WTC11 (cell line): ENCODE measurements around the gene MOV10L1. TPM values are rescaled to one million over a fixed set of nuclear protein-coding genes. Genes with fewer than 3 reads are reported as not detected.
A peak's percentile ranks its signal among the peaks of the same experiment; 100 is the strongest.

Source experiments
- ATAC-seq: fragments of 200-7000 bp; cut with Tn5 transposase; 2 replicates; pipeline ENCODE4 v1.10.0; 2021; ENCODE audit warnings: mild to moderate bottlenecking, moderate library complexity
- CTCF ChIA-PET: fragments of 300-600 bp; sonication (Branson Sonifier 250); formaldehyde crosslinking; loops from one replicate; lab custom pipeline; 2021; ENCODE audit warnings: antibody characterized with exemption; lab: Charles Lee
- POLR2A ChIA-PET: fragments of 350-600 bp; sonication (Branson Sonifier 250); formaldehyde crosslinking; loops from one replicate; lab custom pipeline; 2021; ENCODE audit warnings: antibody characterized with exemption; lab: Charles Lee
- DNase-seq: peaks from one replicate; pipeline ENCODE4 v3.0.0; 2021; ENCODE audit warnings: low spot score
- H3K27ac Mint-ChIP-seq: 2 replicates; pipeline ENCODE4 v1.8.0; 2021; ENCODE audit warnings: mixed read lengths
- H3K27me3 Mint-ChIP-seq: 2 replicates; pipeline ENCODE4 v1.8.0; 2021; ENCODE audit warnings: low read depth, mild to moderate bottlenecking, moderate library complexity, mixed read lengths
- H3K36me3 Mint-ChIP-seq: 2 replicates; pipeline ENCODE4 v1.8.0; 2021; ENCODE audit warnings: mixed read lengths
- H3K4me1 Mint-ChIP-seq: 2 replicates; pipeline ENCODE4 v1.8.0; 2022; ENCODE audit warnings: mixed read lengths
- H3K4me3 Mint-ChIP-seq: 2 replicates; pipeline ENCODE4 v1.8.0; 2021; ENCODE audit warnings: mild to moderate bottlenecking, moderate library complexity, mixed read lengths
- H3K9me3 Mint-ChIP-seq: 2 replicates; pipeline ENCODE4 v1.8.0; 2021; ENCODE audit warnings: mixed read lengths
- ATF2 ChIP-seq: sonication (generic); formaldehyde crosslinking; IDR thresholded peaks from 2 replicates; pipeline ENCODE4 v1.8.1; 2022; ENCODE audit warnings: low read depth, missing genetic modification reagents, borderline replicate concordance
- E2F1 ChIP-seq: sonication (generic); formaldehyde crosslinking; IDR thresholded peaks from 2 replicates; pipeline ENCODE4 v1.8.0; 2022; ENCODE audit warnings: mild to moderate bottlenecking, missing genetic modification reagents
- EMX1 ChIP-seq: fragments of 250-450 bp; sonication (Bioruptor Pico); IDR thresholded peaks from 2 replicates; pipeline ENCODE4 v1.8.0; 2021; ENCODE audit warnings: mild to moderate bottlenecking
- FOXK1 ChIP-seq: sonication (generic); formaldehyde crosslinking; IDR thresholded peaks from 2 replicates; pipeline ENCODE4 v1.8.0; 2022; ENCODE audit warnings: mild to moderate bottlenecking, moderate library complexity, missing genetic modification reagents
- GTF2I ChIP-seq: fragments of 250-450 bp; sonication (Bioruptor Pico); conservative IDR thresholded peaks from 2 replicates; pipeline ENCODE4 v1.4.0; 2021; ENCODE audit warnings: mild to moderate bottlenecking
- HMGA2 ChIP-seq: fragments of 250-450 bp; sonication (Bioruptor Pico); IDR thresholded peaks from 2 replicates; pipeline ENCODE4 v1.4.0; 2021; ENCODE audit warnings: mild to moderate bottlenecking, moderate library complexity
- NFYB ChIP-seq: sonication (generic); formaldehyde crosslinking; conservative IDR thresholded peaks from 2 replicates; pipeline ENCODE4 v1.8.0; 2022; ENCODE audit warnings: low read depth, missing genetic modification reagents
- SMAD4 ChIP-seq: sonication (generic); formaldehyde crosslinking; IDR thresholded peaks from 2 replicates; pipeline ENCODE4 v1.8.0; 2022; ENCODE audit warnings: mild to moderate bottlenecking, missing genetic modification reagents
- TCF7 ChIP-seq: sonication (generic); formaldehyde crosslinking; IDR thresholded peaks from 2 replicates; pipeline ENCODE4 v1.8.0; 2022; ENCODE audit warnings: mild to moderate bottlenecking, low read depth, missing genetic modification reagents, moderate library complexity
- USF2 ChIP-seq: sonication (generic); formaldehyde crosslinking; IDR thresholded peaks from 2 replicates; pipeline ENCODE4 v1.8.1; 2023; ENCODE audit warnings: mild to moderate bottlenecking, missing genetic modification reagents, moderate library complexity
- ZBTB43 ChIP-seq: sonication (generic); formaldehyde crosslinking; IDR thresholded peaks from 2 replicates; pipeline ENCODE4 v1.8.1; 2023; ENCODE audit warnings: mild to moderate bottlenecking, missing genetic modification reagents
- ZNF121 ChIP-seq: sonication (generic); formaldehyde crosslinking; IDR thresholded peaks from 2 replicates; pipeline ENCODE4 v1.8.0; 2023; ENCODE audit warnings: missing genetic modification reagents
- ZNF232 ChIP-seq: sonication (generic); formaldehyde crosslinking; IDR thresholded peaks from 2 replicates; pipeline ENCODE4 v1.8.0; 2022; ENCODE audit warnings: mild to moderate bottlenecking, missing genetic modification reagents
- ZNF263 ChIP-seq: sonication (generic); formaldehyde crosslinking; IDR thresholded peaks from 2 replicates; pipeline ENCODE4 v1.8.1; 2022; ENCODE audit warnings: low read depth, mild to moderate bottlenecking, moderate library complexity, missing genetic modification reagents
- ZNF317 ChIP-seq: sonication (generic); formaldehyde crosslinking; IDR thresholded peaks from 2 replicates; pipeline ENCODE4 v1.8.1; 2023; ENCODE audit warnings: low read depth, mild to moderate bottlenecking, moderate library complexity, missing genetic modification reagents, borderline replicate concordance
- total RNA-seq: library from RNA; stranded (reverse); gene quantifications from 3 replicates; pipeline ENCODE4 v1.2.3, GENCODE V29; 2021

MOV10L1 gene
- total RNA-seq, 1 experiment from 2014 or later: not detected

- CTCF ChIA-PET: no interaction called here
- no peak for DNase-seq
- H3K4me3 Mint-ChIP-seq: no peak overlapping the region
These were observed 88.0 kb downstream of the MOV10L1 start for GRCh38 chr22:50177537-50178470.

GRCh38 chr22:50178471-50178864 is 88.7 kb downstream of the MOV10L1 start:
- ATAC-seq: no peak
- no peak for DNase-seq
- H3K27me3 Mint-ChIP-seq: no peaks in the 10 kb centered on the region
- ChIA-PET POLR2A (no interaction called here), CTCF (no interaction called here)
- H3K4me3 Mint-ChIP-seq: no peak overlapping the region
- no peak overlapping the region for H3K27ac Mint-ChIP-seq
- no peak for TF ChIP-seq ZNF263
- no peak for TF ChIP-seq FOXK1 (CRISPR knock-in tag)
- TF ChIP-seq NFYB: no peak
- TF ChIP-seq ATF2 (CRISPR knock-in tag): no peak
- no peak for TF ChIP-seq EMX1 (CRISPR knock-in tag)
- TF ChIP-seq ZNF121 (CRISPR knock-in tag): no peak
- TF ChIP-seq E2F1 (CRISPR knock-in tag): no peak
- TF ChIP-seq HMGA2 (CRISPR knock-in tag): no peak
- no peak for TF ChIP-seq TCF7 (CRISPR knock-in tag)
- TF ChIP-seq ZNF317 (CRISPR knock-in tag): no peak
- no peaks in the 10 kb centered on the region for H3K36me3 Mint-ChIP-seq
- no peaks in the 10 kb centered on the region for H3K9me3 Mint-ChIP-seq
- H3K4me1 Mint-ChIP-seq: no peaks in the 10 kb centered on the region

More at GRCh38 chr22:50177537-50178470, 88.0 kb downstream of the MOV10L1 start:
- no peak; the same call in 1 of the 2 replicates for ATAC-seq
- Mint-ChIP-seq H3K27me3 (no peaks in the 10 kb centered on the region), H3K36me3 (no peaks in the 10 kb centered on the region), H3K4me1 (no peaks in the 10 kb centered on the region), H3K9me3 (no peaks in the 10 kb centered on the region), H3K27ac (no peak overlapping the region)
- POLR2A ChIA-PET: no interaction called here
- no peak for TF ChIP-seq SMAD4 (CRISPR knock-in tag)
- no peak for TF ChIP-seq GTF2I (CRISPR knock-in tag)
- TF ChIP-seq ZBTB43 (CRISPR knock-in tag): no peak
- TF ChIP-seq ZNF232: no peak

- Mint-ChIP-seq H3K27ac (peak overlapping the region; percentile 34), H3K4me3 (no peak overlapping the region), H3K9me3 (no peaks in the 10 kb centered on the region), H3K4me1 (peaks cover 3% of the 10 kb centered on the region), H3K27me3 (no peaks in the 10 kb centered on the region; the same call in 1 of the 2 replicates), H3K36me3 (no peaks in the 10 kb centered on the region)
- CTCF ChIA-PET: no interaction called here
- ATAC-seq (no peak), DNase-seq (no peak)
- no peak for TF ChIP-seq ZNF121 (CRISPR knock-in tag)
- 0 out of 2 replicates have a peak, but pooled peaks have one; percentile 22 for TF ChIP-seq USF2 (CRISPR knock-in tag)
- POLR2A ChIA-PET: no interaction called here
These were observed 89.4 kb downstream of the MOV10L1 start for GRCh38 chr22:50178871-50179869.
